A673 (cell line): Measurements from ENCODE around the gene GALNTL6.

ENCODE experiments used
- EZH2 ChIP-seq: fragments of 200-600 bp; sonication (generic); IDR thresholded peaks from 2 replicates; pipeline ENCODE4 v1.6.1; 2017; ENCODE audit warnings: borderline replicate concordance, low read depth, mild to moderate bottlenecking, mixed read lengths, antibody characterized with exemption, low read length; ENCODE audit not compliant: poor library complexity, severe bottlenecking
- TF ChIP-seq, protein P1 (sequence below): fragments of 300-800, 200-600 bp; sonication (generic); conservative IDR thresholded peaks from 2 replicates; pipeline ENCODE4 v1.5.1; 2017; ENCODE audit warnings: low read depth, mild to moderate bottlenecking, antibody characterized with exemption, low read length, moderate library complexity, mixed read lengths

DNA sequence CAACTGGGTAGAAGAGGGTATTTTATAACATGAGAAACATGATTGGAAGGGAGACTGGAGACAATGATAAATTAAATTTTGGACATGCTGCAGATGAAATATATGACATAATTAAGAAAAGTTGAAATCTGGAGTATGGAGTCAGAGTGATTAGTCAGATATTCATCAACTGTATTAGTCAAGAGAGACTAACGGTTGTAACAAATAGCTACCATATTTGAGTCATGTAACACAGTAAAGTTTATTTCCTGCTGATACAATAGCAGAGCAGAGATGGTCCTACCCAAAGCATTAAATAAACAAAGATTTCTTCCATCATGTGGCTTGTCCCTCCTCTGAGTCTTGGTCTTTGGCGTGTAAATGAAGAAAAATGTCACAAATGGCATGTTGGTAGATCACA lies 321.3 kb downstream of the GALNTL6 start:
- TF ChIP-seq, protein P1, sequence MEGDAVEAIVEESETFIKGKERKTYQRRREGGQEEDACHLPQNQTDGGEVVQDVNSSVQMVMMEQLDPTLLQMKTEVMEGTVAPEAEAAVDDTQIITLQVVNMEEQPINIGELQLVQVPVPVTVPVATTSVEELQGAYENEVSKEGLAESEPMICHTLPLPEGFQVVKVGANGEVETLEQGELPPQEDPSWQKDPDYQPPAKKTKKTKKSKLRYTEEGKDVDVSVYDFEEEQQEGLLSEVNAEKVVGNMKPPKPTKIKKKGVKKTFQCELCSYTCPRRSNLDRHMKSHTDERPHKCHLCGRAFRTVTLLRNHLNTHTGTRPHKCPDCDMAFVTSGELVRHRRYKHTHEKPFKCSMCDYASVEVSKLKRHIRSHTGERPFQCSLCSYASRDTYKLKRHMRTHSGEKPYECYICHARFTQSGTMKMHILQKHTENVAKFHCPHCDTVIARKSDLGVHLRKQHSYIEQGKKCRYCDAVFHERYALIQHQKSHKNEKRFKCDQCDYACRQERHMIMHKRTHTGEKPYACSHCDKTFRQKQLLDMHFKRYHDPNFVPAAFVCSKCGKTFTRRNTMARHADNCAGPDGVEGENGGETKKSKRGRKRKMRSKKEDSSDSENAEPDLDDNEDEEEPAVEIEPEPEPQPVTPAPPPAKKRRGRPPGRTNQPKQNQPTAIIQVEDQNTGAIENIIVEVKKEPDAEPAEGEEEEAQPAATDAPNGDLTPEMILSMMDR = no peak
- TF ChIP-seq EZH2 = no peak
